Neuronal stem cell (in vitro differentiated cells): Measurements from ENCODE around the gene TCF7.

ENCODE experiments used
- DNase-seq: peaks from one replicate; pipeline ENCODE4 v3.0.0-alpha.2; 2013; ENCODE audit warnings: low spot score
- H2AFZ ChIP-seq: one replicate; pipeline ENCODE4 v1.6.1; 2013; ENCODE audit warnings: mild to moderate bottlenecking, low read length, inconsistent platforms
- H2AK5ac ChIP-seq: 2 replicates; pipeline ENCODE4 v1.6.1; 2013; ENCODE audit warnings: low read depth, mild to moderate bottlenecking, inconsistent platforms, low read length, moderate library complexity, mixed read lengths
- H2BK120ac ChIP-seq: 2 replicates; pipeline ENCODE4 v1.6.1; 2013; ENCODE audit warnings: low read depth, mild to moderate bottlenecking, inconsistent platforms, low read length, moderate library complexity, mixed read lengths
- H2BK12ac ChIP-seq: one replicate; pipeline ENCODE4 v1.6.1; 2013; ENCODE audit warnings: low read length, inconsistent platforms
- H2BK15ac ChIP-seq: 2 replicates; pipeline ENCODE4 v1.6.1; 2013; ENCODE audit warnings: mild to moderate bottlenecking, low read length, inconsistent platforms, mixed read lengths
- H2BK5ac ChIP-seq: one replicate; pipeline ENCODE4 v1.6.1; 2013; ENCODE audit warnings: inconsistent platforms, mild to moderate bottlenecking, low read length, moderate library complexity
- H3K14ac ChIP-seq: one replicate; pipeline ENCODE4 v1.6.1; 2013; ENCODE audit warnings: low read length, inconsistent platforms
- H3K18ac ChIP-seq: 2 replicates; pipeline ENCODE4 v1.6.1; 2013; ENCODE audit warnings: low read length, inconsistent platforms
- H3K23ac ChIP-seq: 2 replicates; pipeline ENCODE4 v1.6.1; 2013; ENCODE audit warnings: low read depth, mild to moderate bottlenecking, mixed read lengths, low read length, inconsistent platforms; ENCODE audit not compliant: poor library complexity
- H3K27ac ChIP-seq: replicated peaks from 3 replicates; pipeline ENCODE4 v1.5.1; 2013; ENCODE audit warnings: low read length, inconsistent platforms
- H3K27me3 ChIP-seq, 3 experiments: 2 replicates each; pipeline ENCODE4 v1.6.1; 2013; ENCODE audit warnings: low read length in 3 of 3, mild to moderate bottlenecking in 2 of 3, inconsistent platforms in 1 of 3, low read depth in 1 of 3, mixed read lengths in 1 of 3, moderate library complexity in 1 of 3; ENCODE audit not compliant: control insufficient read depth in 3 of 3, insufficient read depth in 3 of 3
- H3K36me3 ChIP-seq, 2 donors: replicated peaks in 1 of 2; 2 replicates each; pipeline ENCODE4 v1.6.1; 2013; ENCODE audit warnings: low read length in 2 of 2; ENCODE audit not compliant: control insufficient read depth in 2 of 2, insufficient read depth in 2 of 2
- H3K4ac ChIP-seq: 2 replicates; pipeline ENCODE4 v1.6.1; 2013; ENCODE audit warnings: inconsistent platforms, mild to moderate bottlenecking, low read length, moderate library complexity
- H3K4me1 ChIP-seq, 2 donors: 1 replicate in 1 of 2; 2 replicates in 1 of 2; pipeline ENCODE4 v1.6.1; 2013; ENCODE audit warnings: low read length in 2 of 2, low read depth in 1 of 2; ENCODE audit not compliant: control insufficient read depth in 2 of 2, insufficient read depth in 1 of 2
- H3K4me2 ChIP-seq: one replicate; pipeline ENCODE4 v1.6.1; 2013; ENCODE audit warnings: mild to moderate bottlenecking, low read length, inconsistent platforms; ENCODE audit not compliant: insufficient read depth, poor library complexity, severe bottlenecking
- H3K4me3 ChIP-seq, 2 donors: 2 replicates each; pipeline ENCODE4 v1.5.1; 2013; ENCODE audit warnings: low read length in 2 of 2, mild to moderate bottlenecking in 2 of 2, inconsistent platforms in 1 of 2, moderate library complexity in 1 of 2
- H3K79me1 ChIP-seq: one replicate; pipeline ENCODE4 v1.6.1; 2013; ENCODE audit warnings: low read depth, mild to moderate bottlenecking, inconsistent platforms, low read length, moderate library complexity
- H3K9ac ChIP-seq: one replicate; pipeline ENCODE4 v1.6.1; 2013; ENCODE audit warnings: mild to moderate bottlenecking, low read depth, low read length, inconsistent platforms; ENCODE audit not compliant: poor library complexity
- H3K9me3 ChIP-seq, 2 donors: replicated peaks in 1 of 2; 2 replicates each; pipeline versions ENCODE3 to v1.6.1; 2013; ENCODE audit warnings: low read length in 2 of 2, mild to moderate bottlenecking in 2 of 2, inconsistent platforms in 1 of 2, low read depth in 1 of 2, mixed read lengths in 1 of 2, moderate library complexity in 1 of 2; ENCODE audit not compliant: control insufficient read depth in 2 of 2, insufficient read depth in 1 of 2
- H4K8ac ChIP-seq: one replicate; pipeline ENCODE4 v1.6.1; 2013; ENCODE audit warnings: low read depth, mild to moderate bottlenecking, inconsistent platforms, low read length, moderate library complexity
- H4K91ac ChIP-seq: one replicate; pipeline ENCODE4 v1.6.1; 2013; ENCODE audit warnings: low read length, low read depth, mild to moderate bottlenecking, inconsistent platforms; ENCODE audit not compliant: poor library complexity
- WGBS, 2 donors: extraction: QIAGEN DNeasy Blood & Tissue Kit; methylation state at CpG; one replicate each; pipeline ENCODE4 v1.1.7; 2013; ENCODE audit warnings: missing lambda C conversion rate in 2 of 2, mixed read lengths in 1 of 2; ENCODE audit not compliant: insufficient read length in 2 of 2, insufficient replicate concordance in 1 of 2; ENCODE audit errors: extremely low coverage in 2 of 2; 5-methylcytosine and 5-hydroxymethylcytosine counted together

TCF7 gene

GRCh38 chr5:134125039-134126015, 10.8 kb downstream of the TCF7 start:
- no peaks in the 10 kb centered on the region for H3K27me3 ChIP-seq
- DNase-seq, result no peak
- no peak overlapping the region for H3K9ac ChIP-seq
- no peak overlapping the region for H3K23ac ChIP-seq
- H4K8ac ChIP-seq, result no peak overlapping the region
- no peak overlapping the region for H3K27ac ChIP-seq
- no peak overlapping the region for H3K4me3 ChIP-seq
- peaks cover 12 to 19% of the 10 kb centered on the region in 2 donors for H3K36me3 ChIP-seq
- no peak overlapping the region for H2BK5ac ChIP-seq
- H2AK5ac ChIP-seq, result no peak overlapping the region
- peaks cover 0 to 1% of the 10 kb centered on the region in 2 donors for H3K9me3 ChIP-seq
- H3K14ac ChIP-seq, result peak overlapping the region; percentile 21
- H3K4me1 ChIP-seq, result peaks cover 0 to 1% of the 10 kb centered on the region in 2 donors
- H2BK120ac ChIP-seq, result no peak overlapping the region
- no peak overlapping the region for H4K91ac ChIP-seq
- no peak overlapping the region for H2BK12ac ChIP-seq
- no peak overlapping the region for H3K4me2 ChIP-seq
- H3K79me1 ChIP-seq, result no peaks in the 10 kb centered on the region
- no peak overlapping the region for H2BK15ac ChIP-seq
- no peak overlapping the region for H2AFZ ChIP-seq
- no peak overlapping the region for H3K18ac ChIP-seq
- no CpG with 5 or more reads among the region's 14 CpGs for WGBS, 2 donors
- H3K4ac ChIP-seq, result no peak overlapping the region

GRCh38 chr5:134127376-134127861, 12.9 kb downstream of the TCF7 start:
- Histone ChIP-seq H4K8ac (no peak overlapping the region), H3K4me3 (no peak overlapping the region), H3K4me1 (peaks cover 0 to 1% of the 10 kb centered on the region in 2 donors), H3K9me3 (peaks cover 0 to 1% of the 10 kb centered on the region in 2 donors), H3K4me2 (no peak overlapping the region), H3K23ac (no peak overlapping the region), H3K27me3 (no peaks in the 10 kb centered on the region), H2BK120ac (no peak overlapping the region), H2BK15ac (no peak overlapping the region), H3K36me3 (peaks cover 22 to 37% of the 10 kb centered on the region in 2 donors), H4K91ac (no peak overlapping the region), H2BK12ac (no peak overlapping the region), H2AFZ (no peak overlapping the region), H3K4ac (no peak overlapping the region), H3K18ac (no peak overlapping the region), H3K9ac (no peak overlapping the region), H3K14ac (no peak overlapping the region), H3K27ac (no peak overlapping the region), H2AK5ac (no peak overlapping the region), H3K79me1 (no peaks in the 10 kb centered on the region), H2BK5ac (no peak overlapping the region)
- WGBS, 2 donors, result no CpG with 5 or more reads among the region's 15 CpGs
- no peak for DNase-seq

GRCh38 chr5:134127988-134128647, 13.6 kb downstream of the TCF7 start:
- no peak for DNase-seq
- H3K27ac ChIP-seq, result no peak overlapping the region
- no peak overlapping the region for H2BK15ac ChIP-seq
- H3K4me3 ChIP-seq, result no peak overlapping the region
- no peak overlapping the region for H3K4ac ChIP-seq
- no CpG with 5 or more reads among the region's 18 CpGs for WGBS, 2 donors
- peaks cover 0 to 1% of the 10 kb centered on the region in 2 donors for H3K4me1 ChIP-seq
- no peak overlapping the region for H3K4me2 ChIP-seq
- H2AK5ac ChIP-seq, result no peak overlapping the region
- no peak overlapping the region for H3K18ac ChIP-seq
- no peak overlapping the region for H4K8ac ChIP-seq
- H3K14ac ChIP-seq, result no peak overlapping the region
- no peak overlapping the region for H2BK12ac ChIP-seq
- no peak overlapping the region for H2BK5ac ChIP-seq
- no peak overlapping the region for H2BK120ac ChIP-seq
- no peak overlapping the region for H4K91ac ChIP-seq
- no peaks in the 10 kb centered on the region for H3K27me3 ChIP-seq
- peaks cover 0 to 1% of the 10 kb centered on the region in 2 donors for H3K9me3 ChIP-seq
- H3K9ac ChIP-seq, result no peak overlapping the region
- no peak overlapping the region for H2AFZ ChIP-seq
- H3K79me1 ChIP-seq, result no peaks in the 10 kb centered on the region
- H3K36me3 ChIP-seq, result peaks cover 22 to 42% of the 10 kb centered on the region in 2 donors
- H3K23ac ChIP-seq, result no peak overlapping the region

- H3K79me1 ChIP-seq, result peaks cover 2% of the 10 kb centered on the region
- no peak overlapping the region for H3K4me3 ChIP-seq
- H3K18ac ChIP-seq, result no peak overlapping the region
- no peaks in the 10 kb centered on the region for H3K27me3 ChIP-seq
- DNase-seq, result no peak
- H3K23ac ChIP-seq, result no peak overlapping the region
- WGBS, 2 donors, result no CpG with 5 or more reads among the region's 5 CpGs
- H4K91ac ChIP-seq, result no peak overlapping the region
- H2BK15ac ChIP-seq, result no peak overlapping the region
- no peak overlapping the region for H3K4ac ChIP-seq
- H3K27ac ChIP-seq, result no peak overlapping the region
- no peak overlapping the region for H2AFZ ChIP-seq
- H3K9ac ChIP-seq, result no peak overlapping the region
- H4K8ac ChIP-seq, result no peak overlapping the region
- H2BK5ac ChIP-seq, result no peak overlapping the region
- no peak overlapping the region for H2BK12ac ChIP-seq
- H2BK120ac ChIP-seq, result no peak overlapping the region
- no peak overlapping the region for H3K4me2 ChIP-seq
- no peak overlapping the region for H2AK5ac ChIP-seq
- H3K4me1 ChIP-seq, result no peaks in the 10 kb centered on the region
- H3K9me3 ChIP-seq, result peaks cover 0 to 1% of the 10 kb centered on the region in 2 donors
- peaks cover 22 to 45% of the 10 kb centered on the region in 2 donors for H3K36me3 ChIP-seq
- H3K14ac ChIP-seq, result no peak overlapping the region
Measured at GRCh38 chr5:134128648-134128995, 14.1 kb downstream of the TCF7 start.
